Duodenal mucosa (tissue), 2 donors: ENCODE measurements around the gene RASA4B.
"Not testable (repeated sequence)": the region's sequence is repeated elsewhere in the genome, so short reads cannot be mapped to it uniquely, and the experiment has no call there.

Experiments
- H3K27ac ChIP-seq: one replicate; pipeline ENCODE4 v1.7.0; 2013; ENCODE audit warnings: low read depth, low read length
- H3K27me3 ChIP-seq, 2 donors: one replicate each; pipeline ENCODE4 v1.7.0; 2013; ENCODE audit warnings: low read length in 2 of 2, control low read depth in 1 of 2; ENCODE audit not compliant: insufficient read depth in 2 of 2, control insufficient read depth in 1 of 2
- H3K36me3 ChIP-seq, 2 donors: one replicate each; pipeline ENCODE4 v1.7.0; 2013; ENCODE audit warnings: low read length in 2 of 2, control low read depth in 1 of 2; ENCODE audit not compliant: insufficient read depth in 2 of 2, control insufficient read depth in 1 of 2
- H3K4me1 ChIP-seq, 2 donors: one replicate each; pipeline ENCODE4 v1.7.0; 2013; ENCODE audit warnings: low read length in 2 of 2, control low read depth in 1 of 2; ENCODE audit not compliant: insufficient read depth in 2 of 2, control insufficient read depth in 1 of 2
- H3K4me3 ChIP-seq, 2 donors: one replicate each; pipeline ENCODE4 v1.7.0; 2013; ENCODE audit warnings: low read length in 2 of 2, low read depth in 1 of 2
- H3K9ac ChIP-seq, 2 donors: one replicate each; pipeline ENCODE4 v1.7.0; 2013; ENCODE audit warnings: low read length in 2 of 2, low read depth in 1 of 2
- H3K9me3 ChIP-seq, 2 donors: one replicate each; pipeline ENCODE4 v1.7.0; 2013; ENCODE audit warnings: low read length in 2 of 2, control low read depth in 1 of 2; ENCODE audit not compliant: control insufficient read depth in 1 of 2

The RASA4B gene

GRCh38 chr7:102517550-102518147 lies at the start of gene RASA4B:
Gene RASA4B (minus strand): TSS chr7:102517777. CDS start chr7:102517710, 67 bp downstream.
- H3K4me3 ChIP-seq, H3K9ac ChIP-seq, H3K27me3 ChIP-seq, H3K36me3 ChIP-seq, H3K9me3 ChIP-seq, H3K4me1 ChIP-seq, H3K27ac ChIP-seq: not testable (repeated sequence)

- not testable (repeated sequence) for H3K27me3 ChIP-seq, H3K9me3 ChIP-seq, H3K9ac ChIP-seq, H3K4me1 ChIP-seq, H3K36me3 ChIP-seq, H3K4me3 ChIP-seq, H3K27ac ChIP-seq
Measured at GRCh38 chr7:102550808-102551422, 33.3 kb upstream of the RASA4B start, which contains the start of gene SPDYE2. Gene SPDYE2 (plus strand): TSS chr7:102551226. CDS start chr7:102553256, 2,030 bp downstream.

GRCh38 chr7:102546353-102546752 lies 28.8 kb upstream of the RASA4B start:
- H3K4me3 ChIP-seq, H3K4me1 ChIP-seq, H3K9me3 ChIP-seq, H3K9ac ChIP-seq, H3K27me3 ChIP-seq, H3K36me3 ChIP-seq, H3K27ac ChIP-seq: not testable (repeated sequence)

GRCh38 chr7:102545288-102545687 lies 27.7 kb upstream of the RASA4B start:
- not testable (repeated sequence) for H3K27ac ChIP-seq, H3K4me3 ChIP-seq, H3K9me3 ChIP-seq, H3K36me3 ChIP-seq, H3K4me1 ChIP-seq, H3K9ac ChIP-seq, H3K27me3 ChIP-seq

GRCh38 chr7:102544372-102544771 lies 26.8 kb upstream of the RASA4B start:
- H3K27ac ChIP-seq, H3K27me3 ChIP-seq, H3K9ac ChIP-seq, H3K4me3 ChIP-seq, H3K4me1 ChIP-seq, H3K9me3 ChIP-seq, H3K36me3 ChIP-seq: not testable (repeated sequence)

GRCh38 chr7:102543596-102543995 lies 26.0 kb upstream of the RASA4B start, which contains the start of gene UPK3BL2:
Gene UPK3BL2 (minus strand): TSS chr7:102543696. CDS start chr7:102543636, 60 bp downstream.
- not testable (repeated sequence) for H3K9ac ChIP-seq, H3K4me3 ChIP-seq, H3K27ac ChIP-seq, H3K27me3 ChIP-seq, H3K9me3 ChIP-seq, H3K36me3 ChIP-seq, H3K4me1 ChIP-seq

DNA sequence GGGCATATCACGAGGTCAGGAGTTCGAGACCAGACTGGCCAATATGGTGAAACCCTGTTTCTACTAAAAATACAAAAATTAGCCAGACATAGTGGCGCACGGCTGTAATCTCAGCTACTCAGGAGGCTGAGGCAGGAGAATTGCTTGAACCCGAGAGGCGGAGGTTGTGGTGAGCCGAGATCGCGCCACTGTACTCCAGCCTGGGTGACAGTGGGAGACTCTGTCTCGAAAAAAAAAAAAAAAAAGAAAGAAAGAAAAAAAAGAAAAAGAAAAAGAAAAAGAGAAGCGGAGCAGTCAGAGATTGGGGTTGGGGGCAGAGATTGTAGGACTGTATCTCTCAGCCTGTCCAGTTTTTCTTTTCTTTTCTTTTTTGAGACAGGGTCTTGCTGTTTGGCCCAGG lies 25.2 kb upstream of the RASA4B start:
- H3K9ac ChIP-seq, H3K4me3 ChIP-seq, H3K9me3 ChIP-seq, H3K27me3 ChIP-seq, H3K36me3 ChIP-seq, H3K27ac ChIP-seq, H3K4me1 ChIP-seq: not testable (repeated sequence)

DNA sequence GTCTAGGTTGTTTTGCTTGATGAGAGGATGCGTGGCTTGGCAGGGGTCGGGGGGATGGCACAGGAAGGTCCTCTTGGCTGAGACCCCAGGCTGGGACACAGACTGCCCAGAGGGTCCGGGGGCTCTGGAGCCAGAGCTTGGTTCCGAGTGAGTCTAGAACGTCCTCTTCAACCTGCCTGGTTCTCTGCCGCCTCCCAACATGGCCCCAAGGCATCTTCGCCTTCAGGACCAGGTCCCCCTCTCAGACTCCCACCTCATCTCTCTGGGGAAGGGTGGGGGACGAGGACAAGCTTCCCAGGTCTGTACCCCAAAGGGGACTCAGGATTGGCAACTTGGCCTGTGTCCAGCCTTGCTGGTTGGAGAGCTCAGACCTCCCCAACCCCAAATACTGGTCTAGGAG lies 24.5 kb upstream of the RASA4B start:
- not testable (repeated sequence) for H3K27me3 ChIP-seq, H3K9me3 ChIP-seq, H3K4me3 ChIP-seq, H3K27ac ChIP-seq, H3K4me1 ChIP-seq, H3K9ac ChIP-seq, H3K36me3 ChIP-seq

DNA sequence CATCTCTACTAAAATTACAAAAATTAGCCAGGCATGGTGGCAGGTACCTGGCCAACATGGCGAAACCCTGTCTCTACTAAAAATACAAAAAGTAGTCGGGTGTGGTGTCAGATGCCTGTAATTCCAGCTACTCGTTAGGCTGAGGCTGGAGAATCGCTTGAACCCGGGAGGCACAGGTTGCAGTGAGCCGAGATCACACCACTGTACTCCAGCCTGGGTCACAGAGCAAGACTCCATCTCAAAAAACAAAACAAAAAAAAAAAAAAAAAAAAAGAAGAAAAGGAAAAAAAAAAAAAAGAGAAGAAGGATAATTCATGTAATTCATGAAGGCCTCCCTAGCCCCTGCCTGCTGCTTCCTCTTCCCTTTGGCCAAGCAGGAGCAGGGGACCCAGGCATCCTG lies 23.0 kb upstream of the RASA4B start:
- not testable (repeated sequence) for H3K4me1 ChIP-seq, H3K27me3 ChIP-seq, H3K36me3 ChIP-seq, H3K4me3 ChIP-seq, H3K9ac ChIP-seq, H3K9me3 ChIP-seq, H3K27ac ChIP-seq

- not testable (repeated sequence) for H3K27ac ChIP-seq, H3K4me3 ChIP-seq
Measured at GRCh38 chr7:102535062-102535615, 17.6 kb upstream of the RASA4B start.

More at GRCh38 chr7:102535062-102535615, 17.6 kb upstream of the RASA4B start:
- H3K4me1 ChIP-seq, H3K9me3 ChIP-seq, H3K36me3 ChIP-seq, H3K9ac ChIP-seq, H3K27me3 ChIP-seq: not testable (repeated sequence)
